SIG-M5 treated with dmso at 0.1 percent for 504 hours (cell line): ENCODE measurements around the gene KCNJ12.
"Not testable (repeated sequence)": the region's sequence is repeated elsewhere in the genome, so short reads cannot be mapped to it uniquely, and the experiment has no call there.

Experiments
- DNase-seq: peaks from one replicate; lab custom pipeline; 2025; ENCODE audit not compliant: unreplicated experiment; lab: John Stamatoyannopoulos, UW

KCNJ12 gene

GRCh38 chr17:21419299-21420239 is 43.4 kb downstream of the KCNJ12 start:
- DNase-seq, result no peak

DNA sequence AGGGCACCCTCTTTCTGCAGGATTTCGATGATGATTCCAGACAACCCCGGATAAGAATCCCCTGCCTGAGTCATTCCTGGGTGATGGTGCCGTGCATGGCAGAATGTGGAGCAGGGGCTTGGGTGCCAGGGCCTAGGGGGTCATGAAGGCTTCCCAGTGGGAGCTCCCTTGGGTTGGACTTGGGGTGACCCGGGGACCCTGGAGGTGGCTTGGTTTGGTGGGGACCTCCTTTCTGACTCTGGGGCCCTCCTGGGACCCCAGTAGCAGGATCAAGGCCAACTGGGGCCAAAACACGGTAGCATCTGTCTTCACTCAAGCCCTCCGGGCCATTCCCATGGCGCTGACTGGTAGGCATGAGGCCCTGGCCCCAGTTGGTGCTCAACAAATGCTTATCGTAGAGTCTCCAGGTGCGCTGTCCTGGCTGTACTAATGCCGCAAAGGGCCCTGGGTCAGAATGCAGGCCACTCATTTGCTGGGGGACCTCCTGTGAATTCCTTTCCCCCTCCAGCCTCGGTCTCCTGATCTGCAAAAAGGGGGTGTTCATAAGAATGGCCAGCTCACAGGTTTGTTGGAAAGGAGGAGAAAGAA is 44.4 kb downstream of the KCNJ12 start:
- not testable (repeated sequence) for DNase-seq

- not testable (repeated sequence) for DNase-seq
Measured at GRCh38 chr17:21421421-21422310, 45.5 kb downstream of the KCNJ12 start.

- not testable (repeated sequence) for DNase-seq
Measured at GRCh38 chr17:21422311-21423189, 46.4 kb downstream of the KCNJ12 start.

- DNase-seq, result not testable (repeated sequence)
Measured at GRCh38 chr17:21423190-21423493, 47.0 kb downstream of the KCNJ12 start.

- DNase-seq, result not testable (repeated sequence)
Measured at GRCh38 chr17:21424697-21425096, 48.5 kb downstream of the KCNJ12 start.

- DNase-seq, result no peak
Measured at GRCh38 chr17:21425321-21425720, 49.2 kb downstream of the KCNJ12 start.

- DNase-seq, result no peak
Measured at GRCh38 chr17:21425736-21426135, 49.6 kb downstream of the KCNJ12 start.

DNA sequence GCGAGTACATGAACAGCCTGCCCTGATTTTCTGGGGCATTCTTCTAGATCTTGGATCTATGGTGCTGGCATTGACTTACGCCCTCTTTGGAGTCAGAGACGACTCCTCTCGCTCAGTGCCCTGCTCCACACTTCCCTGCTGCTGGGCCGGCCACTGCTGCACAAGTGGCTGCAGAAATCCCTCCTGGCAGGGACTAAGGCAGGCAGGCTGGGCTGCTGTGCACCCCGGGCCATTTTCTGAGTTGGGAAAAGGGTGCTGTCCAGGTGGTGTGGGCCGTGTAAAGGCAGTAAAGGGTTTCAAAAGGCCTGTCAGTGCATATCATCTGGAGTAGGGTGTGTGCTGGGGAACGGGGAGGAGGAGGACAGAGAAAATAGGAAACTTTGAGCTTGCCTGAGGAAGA is 50.1 kb downstream of the KCNJ12 start:
- DNase-seq, result not testable (repeated sequence)

- DNase-seq, result not testable (repeated sequence)
Measured at GRCh38 chr17:21426876-21427275, 50.7 kb downstream of the KCNJ12 start.

- not testable (repeated sequence) for DNase-seq
Measured at GRCh38 chr17:21427727-21428126, 51.6 kb downstream of the KCNJ12 start.

- DNase-seq, result not testable (repeated sequence)
Measured at GRCh38 chr17:21428752-21429424, 52.7 kb downstream of the KCNJ12 start.

DNA sequence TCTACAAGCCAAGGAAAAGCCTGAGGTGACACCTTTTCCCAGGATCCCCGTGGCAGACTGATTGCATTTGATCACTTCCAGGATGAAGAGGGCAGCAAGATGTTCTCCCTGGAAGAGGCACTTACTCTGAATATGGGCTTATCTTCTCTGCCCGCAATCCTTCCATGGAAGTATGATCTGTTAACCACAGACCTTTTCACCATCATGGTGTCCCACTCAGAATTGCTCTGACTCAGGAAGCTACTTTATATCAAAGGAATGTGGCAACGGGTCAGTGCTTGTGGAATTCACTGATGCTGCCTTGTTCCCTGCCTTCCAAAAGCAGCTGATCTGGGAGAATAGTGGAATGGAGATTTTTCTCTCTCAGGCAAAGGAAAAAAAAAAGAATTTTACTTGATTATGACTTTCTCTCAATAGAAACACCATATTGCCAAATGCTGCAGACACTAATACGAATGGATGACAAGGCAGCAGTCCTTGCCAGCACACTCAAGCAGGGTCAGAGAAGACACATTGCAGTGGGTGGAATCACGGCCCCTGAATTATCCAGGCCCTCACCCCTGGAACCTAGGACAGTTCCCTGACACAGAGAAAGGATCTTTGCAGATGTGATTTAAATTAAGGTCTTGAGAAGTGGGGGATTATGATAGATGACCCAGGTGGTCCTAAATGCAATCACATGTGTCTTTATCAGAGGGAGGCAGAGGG is 53.9 kb downstream of the KCNJ12 start:
- DNase-seq, result not testable (repeated sequence)

DNA sequence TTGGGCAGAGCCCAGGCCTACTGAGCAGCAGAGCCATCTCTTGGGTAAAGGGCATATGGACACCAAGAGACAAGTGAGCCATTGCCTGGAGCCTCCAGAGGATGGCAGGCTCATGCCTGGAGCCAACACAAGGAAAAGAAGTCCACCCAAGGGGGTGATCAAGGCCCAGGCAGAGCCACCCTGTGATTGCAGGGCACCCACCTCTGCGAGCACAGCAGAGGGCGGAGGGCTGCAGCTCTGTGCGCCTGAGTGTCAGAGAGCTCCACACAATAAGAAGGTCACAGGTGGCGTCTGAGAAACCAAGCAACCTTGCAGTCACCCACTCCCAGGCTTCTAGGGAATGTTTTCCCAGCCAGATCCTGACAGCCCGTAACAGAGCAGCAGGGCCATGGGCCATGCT is 57.8 kb downstream of the KCNJ12 start:
- not testable (repeated sequence) for DNase-seq

DNA sequence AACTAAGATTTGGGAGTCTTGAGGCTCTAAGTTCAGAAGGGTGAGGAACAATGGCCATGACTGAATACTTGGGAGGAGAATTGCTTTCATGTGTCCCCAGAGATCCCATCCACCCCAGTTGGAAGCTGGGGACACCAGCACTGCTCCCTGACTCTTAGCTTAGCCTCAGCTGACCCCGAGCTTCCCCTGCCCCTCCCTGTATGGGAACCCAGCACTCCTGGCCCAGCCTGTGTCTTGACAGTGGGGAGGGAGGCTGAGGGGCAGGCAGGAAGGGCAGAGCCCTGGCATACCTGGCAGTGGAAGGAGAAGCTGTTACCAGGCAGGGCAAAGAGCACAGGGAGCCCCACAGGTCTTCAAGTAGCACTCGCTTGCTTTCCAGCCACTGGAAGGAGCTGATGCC is 58.8 kb downstream of the KCNJ12 start:
- not testable (repeated sequence) for DNase-seq

- DNase-seq, result not testable (repeated sequence)
Measured at GRCh38 chr17:21436481-21436880, 60.3 kb downstream of the KCNJ12 start.

DNA sequence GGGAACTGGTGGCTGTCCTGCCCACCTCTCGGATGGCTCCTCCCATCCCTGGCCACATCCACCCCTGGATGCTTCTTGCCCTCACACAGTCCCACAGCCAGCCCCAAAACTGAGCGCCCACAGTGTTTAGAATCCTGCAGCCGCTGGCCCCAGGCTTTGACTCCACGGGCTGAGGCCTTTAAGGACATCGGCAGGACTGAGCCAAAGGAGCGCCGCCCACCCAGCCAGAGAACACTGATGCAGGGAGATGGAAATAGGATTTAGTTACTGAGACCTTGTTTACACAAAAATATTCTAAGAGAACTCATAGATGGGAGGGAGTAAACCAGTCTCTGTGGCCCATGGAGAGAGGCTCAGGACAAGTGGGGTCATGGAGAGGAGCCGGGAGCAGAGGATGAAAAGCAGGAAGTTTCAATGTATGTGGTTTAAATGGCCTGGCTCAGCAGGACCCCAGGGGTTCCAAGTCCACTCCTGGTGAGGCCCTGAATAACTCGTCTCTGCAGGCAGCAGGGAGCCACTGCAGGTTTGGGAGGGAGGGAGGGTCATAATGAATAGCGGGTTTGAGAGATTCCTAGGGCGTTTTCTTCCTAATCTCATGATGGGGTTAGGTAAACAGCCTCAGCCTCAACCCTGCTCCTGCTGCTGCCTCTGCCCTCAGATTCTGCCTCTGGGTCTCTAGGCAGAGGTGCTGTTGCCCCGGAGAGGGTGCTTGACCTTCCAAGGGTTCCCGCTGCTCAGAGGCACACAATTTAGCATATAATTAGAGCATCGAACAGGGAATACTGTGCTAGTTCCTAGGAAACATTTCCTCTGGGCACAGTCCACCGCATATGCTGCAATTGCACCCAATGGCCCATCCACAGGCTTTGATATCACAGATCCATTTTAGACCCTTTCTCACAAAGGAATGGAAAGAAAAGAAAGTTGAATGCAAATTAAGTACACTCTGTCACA is 61.0 kb downstream of the KCNJ12 start:
- not testable (repeated sequence) for DNase-seq
